Medulla oblongata (tissue), 1 donor: Measurements from ENCODE around the gene TTC33.
A peak's percentile ranks its signal among the peaks of the same experiment; 100 is the strongest.
"Not testable (repeated sequence)": the region's sequence is repeated elsewhere in the genome, so short reads cannot be mapped to it uniquely, and the experiment has no call there.

Source experiments
- DNase-seq: peaks from one replicate; pipeline ENCODE4 v3.0.0-alpha.2; 2015; ENCODE audit errors: extremely low spot score

TTC33 gene, protein sequence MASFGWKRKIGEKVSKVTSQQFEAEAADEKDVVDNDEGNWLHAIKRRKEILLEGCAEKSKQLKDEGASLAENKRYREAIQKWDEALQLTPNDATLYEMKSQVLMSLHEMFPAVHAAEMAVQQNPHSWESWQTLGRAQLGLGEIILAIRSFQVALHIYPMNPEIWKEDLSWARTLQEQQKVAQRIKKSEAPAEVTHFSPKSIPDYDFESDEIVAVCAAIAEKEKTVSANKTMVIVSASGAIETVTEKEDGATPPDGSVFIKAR

DNA sequence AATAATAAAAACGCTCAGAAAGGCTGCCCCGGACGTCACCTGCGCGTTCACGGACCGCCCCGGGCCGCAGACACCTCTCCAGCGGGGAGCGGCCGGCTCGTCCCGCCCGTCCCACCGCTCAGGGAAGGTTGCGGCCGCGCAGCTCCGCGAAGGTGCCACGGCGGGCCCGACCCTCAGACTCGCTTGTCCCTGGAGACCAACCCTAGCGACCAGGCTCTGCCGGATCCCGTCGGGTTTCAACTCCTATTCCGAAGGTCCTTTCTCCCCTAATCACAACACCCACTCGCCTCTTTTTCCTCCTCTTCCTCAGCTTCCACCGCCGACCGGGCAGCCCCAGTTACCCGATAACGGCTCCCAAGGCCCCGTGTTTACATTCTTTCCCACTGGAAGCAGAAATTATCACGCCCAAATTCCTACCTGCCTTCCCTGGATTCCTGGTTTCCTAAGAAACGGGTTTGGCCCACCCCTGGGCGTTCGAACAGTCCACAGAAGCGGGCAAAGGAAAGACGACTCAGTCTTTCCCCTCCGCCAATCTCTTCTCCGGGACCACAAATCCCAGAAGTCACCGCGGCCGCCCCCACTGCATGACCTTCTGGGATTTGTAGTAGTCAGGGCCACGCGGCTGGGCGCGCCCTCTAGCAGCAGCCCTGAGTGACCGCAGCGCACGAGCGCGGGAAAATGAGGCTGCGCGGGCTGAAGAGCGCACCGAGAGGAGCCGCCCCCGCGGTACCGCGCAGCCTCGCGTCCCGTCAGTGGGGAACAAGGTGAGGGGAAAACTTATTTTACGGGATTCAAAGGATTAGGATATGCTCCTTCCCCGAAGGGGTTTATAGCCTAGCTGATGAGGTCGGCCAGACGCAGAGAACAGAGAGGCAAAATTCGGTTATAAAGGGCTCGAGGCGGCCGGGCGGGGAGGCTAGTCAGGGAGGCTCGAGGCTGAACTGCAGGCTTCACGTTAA, at the start of gene TTC33:
TSS of gene TTC33 (minus strand) at position 555 of the 959 bp plus-strand sequence. CDS start 8,943 bp downstream, outside the sequence.
- peak; percentile 97 for DNase-seq

DNA sequence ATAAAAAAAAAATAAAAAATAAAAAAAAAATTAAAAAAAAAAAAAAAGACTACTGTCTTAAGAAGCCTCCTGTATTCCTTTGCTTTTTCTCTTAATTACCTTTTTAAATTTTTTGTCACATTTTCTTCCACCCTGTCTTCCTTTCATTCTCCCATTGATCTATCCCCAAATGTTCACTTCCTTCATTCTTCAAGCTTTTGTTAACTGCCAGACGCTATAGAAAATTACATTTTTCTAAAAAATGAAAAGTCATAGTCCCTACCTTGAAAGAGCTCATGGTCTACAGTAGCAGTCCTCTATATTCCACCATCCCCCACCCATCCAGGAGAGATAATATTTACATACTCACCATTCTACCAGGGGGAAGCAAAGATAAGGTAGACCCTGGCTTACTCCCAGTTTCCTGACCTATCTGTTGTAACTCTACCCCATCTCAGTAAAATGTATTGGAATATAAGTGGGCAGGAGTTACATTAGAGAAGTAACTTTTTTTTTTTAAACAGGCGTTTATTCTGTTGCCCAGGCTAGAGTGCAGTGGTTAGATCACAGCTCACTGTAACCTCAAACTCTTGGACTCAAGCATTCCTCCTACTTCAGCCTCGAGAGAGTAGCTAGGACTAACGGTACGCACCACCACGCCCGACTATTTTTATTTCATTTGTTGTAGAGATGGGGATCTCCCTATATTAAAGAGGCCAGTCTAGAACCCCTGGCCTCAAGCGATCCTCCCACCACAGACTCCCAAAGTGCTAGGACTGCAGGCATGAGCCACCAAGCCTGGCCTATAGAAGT, 46.2 kb upstream of the TTC33 start:
- no peak for DNase-seq

DNA sequence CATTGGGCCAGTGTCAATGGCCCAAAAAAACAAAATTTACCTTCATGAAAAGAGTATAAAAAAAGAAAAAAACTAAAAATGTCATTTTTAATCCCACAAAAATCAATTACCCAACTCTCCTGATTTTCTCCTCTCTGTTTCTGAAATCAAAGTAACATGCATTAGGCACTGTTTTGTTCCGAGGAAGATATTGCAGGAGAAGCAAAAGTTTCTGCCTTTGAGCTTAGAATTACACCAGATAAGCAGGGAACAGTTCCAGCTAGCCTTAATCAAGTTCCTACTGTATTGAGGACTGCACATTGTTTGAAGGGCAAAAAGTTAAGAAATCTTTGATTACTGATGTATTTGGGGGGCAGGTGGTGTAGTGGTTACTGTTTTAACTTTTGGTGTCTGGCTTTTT, 43.5 kb upstream of the TTC33 start:
- DNase-seq = peak; percentile 7

DNA sequence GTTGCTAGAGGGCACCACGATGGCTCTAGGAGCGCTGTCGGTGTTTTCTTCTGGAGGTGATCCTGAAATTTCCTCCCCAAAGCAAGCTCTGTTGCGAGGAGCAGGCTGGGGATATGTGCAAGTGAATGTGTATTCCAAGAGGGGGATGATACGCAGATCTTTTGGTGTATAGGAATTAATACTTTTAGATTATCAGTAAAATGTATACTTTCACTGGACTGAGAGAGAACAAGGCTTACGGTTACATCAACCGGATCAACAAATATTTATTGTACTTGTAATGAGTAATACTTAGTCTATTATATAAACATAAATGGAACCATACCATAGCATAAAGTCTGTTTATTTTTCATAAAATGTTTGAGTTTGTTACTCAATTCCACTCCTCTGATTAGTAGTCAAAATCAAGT, 43.0 kb upstream of the TTC33 start:
- no peak for DNase-seq

DNA sequence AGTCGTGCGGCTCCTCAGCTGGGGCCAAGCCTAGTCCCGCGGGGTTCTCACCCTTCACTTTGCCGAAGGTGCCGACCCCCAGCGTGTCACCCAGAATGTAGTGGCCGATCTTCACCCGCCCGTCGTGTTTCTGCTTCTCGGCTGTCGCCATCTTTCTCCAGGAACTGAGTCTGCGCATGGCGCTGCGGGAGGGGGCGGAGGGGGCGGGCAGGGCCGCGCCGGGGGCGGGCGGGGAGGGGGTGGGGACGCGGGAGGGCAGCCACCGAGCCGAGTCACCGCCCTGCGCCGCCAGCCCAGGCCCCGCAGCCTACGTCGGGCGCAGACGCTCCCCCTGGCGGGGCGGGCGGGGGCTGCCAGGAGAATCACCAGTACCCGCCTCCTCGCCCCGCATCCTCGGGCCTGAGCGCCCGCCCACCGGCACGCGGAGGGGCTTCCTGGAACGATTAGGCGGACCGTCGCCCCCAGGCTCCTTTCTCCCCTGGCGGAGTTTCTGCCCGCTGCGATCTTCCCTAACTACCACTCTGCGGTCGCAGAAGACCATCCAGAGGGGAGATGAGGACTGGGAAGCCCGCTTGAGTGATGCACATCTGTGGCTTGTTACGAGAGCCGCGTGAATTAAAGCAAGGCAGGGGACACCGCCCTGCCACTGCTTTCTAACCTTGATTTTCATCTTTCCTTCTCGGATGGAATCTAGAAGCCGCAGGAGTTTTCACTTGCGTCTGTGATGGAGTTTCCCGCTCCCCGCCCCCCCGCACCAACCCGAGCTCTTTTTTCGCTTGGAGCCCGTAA, 42.4 kb upstream of the TTC33 start, which contains the start of gene PRKAA1:
TSS of gene PRKAA1 (minus strand) at position 363 of the 789 bp plus-strand sequence. CDS start at position 178, 185 bp downstream.
- DNase-seq = peak; percentile 94

DNA sequence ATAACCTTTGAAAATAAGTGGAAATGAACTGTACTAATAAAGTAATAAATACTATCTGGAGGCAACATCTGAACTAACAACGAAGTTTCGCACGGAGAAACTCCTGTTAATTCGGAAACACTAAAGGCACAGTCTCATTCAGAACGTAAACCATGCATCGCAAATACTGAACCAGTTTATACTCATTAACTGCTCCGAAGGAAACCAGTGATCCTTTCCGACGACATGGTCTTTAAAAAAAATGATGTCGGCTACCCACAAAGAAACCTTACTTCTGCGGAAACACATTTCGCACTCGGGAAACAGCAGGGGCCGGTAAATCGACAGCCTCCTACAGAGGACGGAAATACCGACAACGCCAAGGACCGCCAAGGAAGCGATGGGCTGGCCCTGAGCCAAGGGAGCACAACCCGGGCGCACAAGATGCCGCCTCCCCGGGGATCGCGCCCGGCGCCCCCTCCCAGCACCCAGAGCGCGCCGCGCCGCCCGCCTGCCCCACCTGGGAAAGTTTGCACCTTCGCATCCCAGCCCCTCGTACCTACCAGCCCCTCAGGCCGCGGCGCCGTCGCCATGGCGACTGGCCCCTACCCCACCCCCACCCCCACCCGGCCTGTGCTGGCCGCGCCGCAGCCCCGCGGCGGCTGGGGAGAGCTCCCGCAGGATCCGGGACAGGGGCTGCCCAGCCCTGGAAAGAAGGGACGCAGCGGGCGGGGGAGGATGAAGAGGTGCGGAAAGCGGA, 41.7 kb upstream of the TTC33 start:
- DNase-seq = peak; percentile 55

DNA sequence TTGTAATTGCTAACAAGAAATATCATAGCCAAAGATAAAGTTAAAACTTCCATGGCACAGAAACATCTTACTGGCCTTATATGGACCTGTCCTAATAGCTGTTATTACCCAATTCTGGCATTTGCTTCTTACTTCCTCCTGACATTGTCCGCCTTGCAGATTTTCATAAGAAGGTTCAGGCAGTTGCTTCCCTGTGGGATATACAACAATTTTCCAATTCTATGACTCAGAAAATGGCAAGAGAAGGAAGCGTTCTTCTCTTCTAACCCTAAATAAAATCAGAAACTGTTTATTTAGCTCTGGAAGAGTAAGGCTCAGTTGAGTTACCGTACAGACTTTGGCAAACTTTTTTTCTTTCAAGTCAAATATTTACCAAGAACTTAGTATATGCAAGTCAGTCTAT, 40.7 kb upstream of the TTC33 start:
- peak; percentile 27 for DNase-seq

DNA sequence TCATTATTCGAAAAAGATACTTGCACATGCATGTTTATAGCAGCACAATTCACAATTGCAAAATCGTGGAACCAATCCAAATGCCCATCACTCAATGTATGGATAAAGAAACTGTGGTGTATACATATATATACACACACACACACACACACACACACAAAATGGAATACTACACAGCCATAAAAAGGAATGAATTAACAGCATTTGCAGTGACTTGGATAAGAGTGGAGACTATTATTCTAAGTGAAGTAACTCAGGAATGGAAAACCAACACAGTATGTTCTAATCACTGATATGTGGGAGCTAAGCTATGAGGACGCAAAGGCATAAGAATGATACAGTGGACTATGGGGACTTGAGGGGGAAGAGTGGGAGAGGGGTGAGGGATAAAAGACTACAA, 39.1 kb upstream of the TTC33 start:
- DNase-seq = not testable (repeated sequence)

DNA sequence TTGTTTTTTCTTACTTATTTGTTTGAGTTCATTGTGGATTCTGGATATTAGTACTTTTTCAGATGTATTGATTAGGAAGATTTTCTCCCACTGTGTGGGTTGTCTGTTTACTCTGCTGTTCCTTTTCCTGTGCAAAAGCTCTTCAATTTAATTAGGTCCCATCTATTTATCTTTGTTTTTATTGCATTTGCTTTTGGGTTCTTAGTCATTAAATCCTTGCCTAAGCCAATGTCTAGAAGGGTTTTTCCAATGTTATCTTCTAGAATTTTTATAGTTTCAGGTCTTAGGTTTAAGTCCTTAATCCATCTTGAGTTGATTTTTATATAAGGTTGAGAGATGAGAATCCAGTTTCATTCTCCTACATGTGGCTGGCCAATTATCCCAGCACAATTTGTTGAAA, 38.6 kb upstream of the TTC33 start:
- not testable (repeated sequence) for DNase-seq

DNA sequence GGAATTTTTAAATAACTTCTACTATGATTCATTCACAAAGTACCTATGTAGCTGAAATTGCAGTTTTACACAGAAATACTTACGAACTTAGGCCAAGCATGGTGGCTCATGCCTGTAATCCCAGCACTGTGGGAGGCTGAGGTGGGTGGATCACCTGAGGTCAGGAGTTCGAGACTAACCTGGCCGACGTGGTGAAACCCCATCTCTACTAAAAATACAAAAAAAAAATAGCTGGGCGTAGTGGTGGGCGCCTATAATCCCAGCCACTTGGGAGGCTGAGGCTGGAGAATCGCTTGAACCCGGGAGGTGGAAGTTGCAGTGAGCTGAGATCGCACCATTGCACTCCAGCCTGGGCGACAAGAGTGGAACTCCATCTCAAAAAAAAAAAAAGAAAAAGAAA, 36.9 kb upstream of the TTC33 start:
- not testable (repeated sequence) for DNase-seq

DNA sequence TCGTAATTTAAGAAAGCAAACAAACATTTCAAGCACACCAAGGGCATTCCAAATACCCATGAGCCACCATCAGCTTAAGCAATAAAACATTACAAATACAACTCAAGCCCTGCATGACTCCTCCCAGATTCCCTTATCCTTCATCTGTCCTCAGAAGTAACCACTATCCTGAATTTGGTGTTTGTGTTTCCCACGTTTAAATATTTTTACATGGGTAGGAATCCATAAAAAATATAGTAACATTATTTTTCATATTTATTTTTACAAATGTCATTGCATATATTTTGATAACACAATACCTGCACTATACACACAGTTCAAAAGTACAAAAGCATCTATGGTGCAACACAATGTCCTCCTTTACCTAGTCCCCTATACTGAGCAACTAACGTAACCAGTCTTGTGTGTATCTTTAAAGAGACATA, 36.0 kb upstream of the TTC33 start:
- no peak for DNase-seq

DNA sequence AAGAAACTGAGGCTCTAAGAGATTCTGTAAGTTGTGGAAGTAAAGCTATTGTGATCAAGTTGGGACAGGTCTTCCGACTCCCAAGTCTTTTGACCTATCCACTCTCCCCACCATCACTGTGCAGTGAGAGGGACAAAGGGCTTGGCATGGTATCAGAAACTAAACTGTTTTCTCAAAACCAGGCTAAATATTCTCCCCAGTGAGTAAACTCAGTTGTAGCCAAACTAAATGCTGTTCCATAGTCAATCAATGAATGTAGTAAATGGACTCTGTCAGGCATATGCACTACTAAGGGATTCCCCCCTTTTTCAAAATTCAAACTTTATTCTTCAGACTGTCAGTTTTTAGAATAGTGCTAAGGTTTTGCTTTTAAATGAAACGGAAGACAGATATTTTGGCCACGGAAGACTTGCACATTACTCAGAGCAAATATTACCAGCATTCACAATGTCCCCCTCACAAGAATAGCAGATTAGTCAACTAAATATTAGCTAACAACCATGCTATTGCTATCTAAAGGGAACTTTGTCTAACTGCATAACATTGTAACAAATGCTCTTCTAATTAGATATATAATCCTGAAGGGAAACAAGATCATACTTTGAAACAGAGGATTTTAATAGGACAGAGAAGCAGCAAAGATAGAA, 35.3 kb upstream of the TTC33 start:
- no peak for DNase-seq

DNA sequence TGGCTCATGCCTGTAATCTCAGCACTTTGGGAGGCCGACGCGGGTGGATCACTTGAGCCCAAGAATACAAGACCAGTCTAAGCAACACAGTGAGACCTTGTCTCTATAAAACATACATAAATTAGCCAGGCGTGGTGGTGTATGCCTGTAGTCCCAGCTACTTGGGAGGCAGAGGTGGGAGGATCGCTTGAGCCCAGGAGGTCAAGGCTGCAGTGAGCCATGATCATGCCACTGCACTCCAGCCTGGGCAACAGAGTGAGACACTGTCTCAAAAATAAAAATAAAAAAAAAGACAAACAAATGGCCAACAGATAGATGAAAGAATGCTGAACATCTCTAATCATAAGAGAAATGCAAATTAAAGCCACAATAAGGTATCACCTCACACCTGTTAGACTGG, 33.2 kb upstream of the TTC33 start:
- DNase-seq = not testable (repeated sequence)

DNA sequence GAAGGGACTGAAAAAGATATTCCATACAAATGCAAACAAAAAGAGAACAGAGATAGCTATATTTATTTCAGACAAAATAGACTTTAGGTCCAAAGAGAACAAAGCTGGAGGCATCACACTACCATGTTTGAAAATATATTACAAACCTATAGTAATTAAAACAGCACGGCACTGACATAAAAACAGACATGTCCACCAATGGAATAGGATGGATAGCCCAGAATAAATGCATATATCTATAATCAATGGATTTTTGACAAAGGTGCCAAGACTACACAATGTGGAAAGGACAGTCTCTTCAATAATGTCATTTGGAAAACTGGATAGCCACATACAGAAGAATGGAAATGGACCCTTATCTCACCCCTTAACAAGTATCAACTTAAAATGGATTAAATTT, 32.2 kb upstream of the TTC33 start:
- DNase-seq = no peak

DNA sequence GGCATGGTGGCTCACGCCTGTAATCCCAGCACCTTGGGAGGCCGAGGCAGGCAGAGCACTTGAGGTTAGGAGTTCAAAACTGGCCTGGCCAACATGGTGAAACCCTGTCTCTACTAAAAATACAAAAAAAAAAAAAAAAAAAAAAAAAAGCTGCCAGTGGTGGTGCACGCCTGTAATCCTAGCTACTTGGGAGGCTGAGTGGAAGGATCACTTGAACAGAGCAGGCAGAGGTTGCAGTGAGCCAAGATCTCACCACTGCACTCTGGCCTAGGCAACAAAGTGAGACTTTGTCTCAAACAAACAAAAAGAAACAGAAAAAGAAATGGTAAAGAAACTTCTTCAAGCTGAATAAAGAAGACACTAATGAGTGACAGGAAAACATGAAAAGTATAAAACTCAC, 30.9 kb upstream of the TTC33 start:
- DNase-seq = not testable (repeated sequence)

DNA sequence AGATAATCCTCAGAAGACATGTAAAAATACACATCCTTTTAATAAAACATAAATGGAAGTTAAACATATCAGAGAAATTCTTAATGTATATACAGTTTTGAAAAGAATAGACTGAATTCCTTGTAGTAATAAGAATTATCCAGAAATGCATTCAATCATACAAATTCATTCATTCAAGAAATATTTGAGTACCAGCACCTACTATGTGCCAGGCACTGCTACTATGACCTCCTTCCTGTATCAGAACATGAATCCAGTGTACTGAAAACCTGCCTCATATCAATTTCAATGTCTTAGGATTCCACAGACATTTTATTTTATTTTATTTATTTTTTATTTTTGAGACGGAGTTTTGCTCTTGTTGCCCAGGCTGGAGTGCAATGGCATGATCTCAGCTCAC, 29.2 kb upstream of the TTC33 start:
- no peak for DNase-seq

DNA sequence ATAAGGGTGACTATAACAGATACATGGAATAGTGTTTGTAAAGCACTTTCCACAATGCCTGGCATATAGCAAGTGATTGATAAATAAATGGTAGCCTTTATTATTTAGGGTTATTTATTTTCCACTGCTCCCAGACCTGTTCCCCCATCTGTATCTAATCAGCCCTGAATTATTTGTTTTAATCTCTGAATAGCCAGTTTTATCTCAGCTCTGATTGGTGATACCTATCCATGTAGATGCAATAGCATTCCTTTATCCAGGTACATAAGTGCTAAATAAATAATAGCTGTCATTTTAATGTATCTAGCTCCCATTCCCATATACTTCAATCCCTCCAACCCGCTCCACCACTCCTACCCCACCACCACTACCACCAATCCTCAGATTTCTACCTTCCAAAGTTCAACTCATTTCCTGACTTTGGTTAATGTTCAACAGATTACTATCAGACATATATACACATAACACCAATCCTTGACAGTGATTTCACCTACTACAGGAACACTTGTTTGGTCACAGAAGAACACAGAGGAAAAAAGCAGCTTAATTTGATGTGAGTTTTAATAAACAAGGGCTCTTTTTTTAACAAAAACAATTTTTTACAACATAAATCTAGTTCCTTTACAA, 28.4 kb upstream of the TTC33 start:
- no peak for DNase-seq

DNA sequence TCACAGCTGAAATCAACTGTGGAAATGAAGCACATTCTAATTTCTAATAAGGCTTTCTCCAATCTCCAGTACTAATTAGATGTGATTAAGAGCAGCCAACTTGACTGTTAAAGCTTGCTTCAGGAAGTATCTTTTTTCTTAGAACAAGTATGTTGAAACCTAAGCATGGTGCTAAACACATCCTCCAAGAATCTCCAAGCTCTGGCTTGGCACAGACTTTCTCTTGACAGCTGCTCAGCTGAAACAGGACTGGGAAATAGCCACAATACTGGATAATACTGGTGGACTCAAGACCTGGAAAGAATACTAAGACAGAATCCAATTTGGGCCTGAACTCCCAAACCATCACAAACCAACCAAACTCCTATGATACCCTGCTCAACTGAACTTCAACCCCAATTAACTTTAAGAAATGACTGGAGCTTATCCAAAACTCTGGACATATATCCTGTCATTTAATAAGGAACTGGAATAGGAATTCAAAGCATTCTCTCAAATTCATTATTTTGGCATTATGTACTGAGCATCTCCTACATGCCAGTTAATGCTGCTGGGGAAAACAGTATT, 26.2 kb upstream of the TTC33 start:
- no peak for DNase-seq

DNA sequence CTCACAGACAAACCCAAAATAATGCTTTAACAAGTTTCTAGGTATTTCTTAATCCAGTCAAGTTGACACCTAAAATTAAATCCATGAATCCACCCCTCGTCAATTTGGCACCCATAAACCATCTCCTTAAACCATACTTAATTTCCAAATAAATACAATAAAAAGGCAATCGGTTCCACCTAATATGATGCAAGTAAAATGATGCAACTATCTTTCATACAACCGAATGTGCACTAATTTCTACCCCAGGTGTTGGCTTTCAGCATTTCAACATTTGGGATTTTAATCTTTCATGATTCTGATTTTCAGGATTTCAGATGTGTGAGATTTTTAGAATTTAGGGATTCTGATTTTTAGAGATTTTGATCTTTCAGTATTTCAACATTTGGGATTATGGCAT, 25.1 kb upstream of the TTC33 start:
- DNase-seq = no peak
